HG03139 (cell line): ENCODE results near the gene NGEF.
"Not testable (repeated sequence)": the region's sequence is repeated elsewhere in the genome, so short reads cannot be mapped to it uniquely, and the experiment has no call there.

ENCODE experiments used
- ATAC-seq: cut with Tn5 transposase; IDR thresholded peaks from one replicate; pipeline ENCODE4 v1.9.1; 2021; ENCODE audit not compliant: unreplicated experiment

The NGEF gene

GRCh38 chr2:233023007-233023760 is 10.1 kb upstream of the NGEF start:
- no peak for ATAC-seq

DNA sequence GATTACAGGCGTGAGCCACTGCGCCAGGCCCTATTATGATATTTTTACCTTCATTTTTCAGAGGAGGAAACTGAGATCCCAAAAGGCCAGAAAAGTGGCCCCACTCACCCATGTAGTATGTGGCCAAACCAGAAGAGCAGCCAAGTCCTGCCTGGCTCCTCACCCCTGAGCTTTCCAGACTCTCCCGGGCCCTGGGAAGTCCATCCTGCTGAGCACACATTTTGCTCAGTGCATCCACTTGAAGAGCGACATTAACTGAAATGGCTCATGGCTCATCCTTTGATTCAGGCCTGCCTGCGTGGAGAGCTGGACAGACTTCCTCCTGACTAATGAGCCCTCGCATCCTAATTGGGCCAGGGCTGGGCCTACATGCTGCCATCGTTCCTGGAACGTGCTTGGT is 9.5 kb upstream of the NGEF start:
- no peak for ATAC-seq

- no peak for ATAC-seq
Measured at GRCh38 chr2:233021771-233022170, 8.7 kb upstream of the NGEF start.

DNA sequence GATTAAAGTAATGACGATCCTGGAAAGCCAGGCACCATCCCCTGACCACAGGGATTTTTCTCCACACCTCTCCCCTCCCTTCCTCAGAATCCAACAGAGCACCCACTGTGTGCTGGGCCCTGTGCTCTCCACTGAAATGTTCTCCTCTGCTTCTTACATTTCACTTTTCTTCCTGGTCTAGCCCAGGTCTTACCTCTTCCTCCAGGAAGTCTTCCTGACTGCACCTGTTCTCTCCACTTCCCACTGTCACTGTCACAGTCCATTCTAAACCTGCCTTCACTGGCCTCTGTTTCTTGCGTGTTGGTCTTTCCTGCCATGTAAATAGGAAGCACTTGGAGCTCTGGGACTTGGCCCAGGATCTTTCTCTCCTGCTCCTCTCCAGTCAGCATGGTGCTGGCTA is 7.4 kb upstream of the NGEF start:
- no peak for ATAC-seq

GRCh38 chr2:233019610-233020009 is 6.6 kb upstream of the NGEF start:
- ATAC-seq, result not testable (repeated sequence)

GRCh38 chr2:233017947-233018346 is 4.9 kb upstream of the NGEF start:
- no peak for ATAC-seq

DNA sequence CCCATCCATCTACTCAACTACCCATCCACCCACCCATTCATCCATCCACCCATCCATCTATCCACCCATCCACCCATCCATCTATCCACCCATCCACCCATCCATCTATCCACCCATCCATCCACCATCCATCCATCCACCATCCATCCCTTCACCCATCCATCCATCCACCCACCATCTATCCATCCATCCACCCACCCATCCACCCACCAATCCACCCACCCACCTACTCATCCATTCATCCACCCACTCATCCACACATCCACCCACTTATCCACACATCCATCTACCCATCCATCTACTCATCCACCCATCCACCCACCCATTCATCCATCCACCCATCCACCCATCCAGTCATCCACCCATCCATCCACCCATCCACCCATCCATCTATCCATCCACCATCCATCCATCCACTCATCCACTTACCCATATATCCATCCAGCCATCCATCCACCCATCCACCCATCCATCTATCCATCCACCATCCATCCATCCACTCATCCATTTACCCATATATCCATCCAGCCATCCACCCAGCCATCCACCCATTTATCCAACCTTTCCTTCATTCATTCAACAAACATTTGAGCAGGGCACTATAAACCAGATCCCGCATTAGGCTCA is 2.1 kb upstream of the NGEF start:
- no peak for ATAC-seq

DNA sequence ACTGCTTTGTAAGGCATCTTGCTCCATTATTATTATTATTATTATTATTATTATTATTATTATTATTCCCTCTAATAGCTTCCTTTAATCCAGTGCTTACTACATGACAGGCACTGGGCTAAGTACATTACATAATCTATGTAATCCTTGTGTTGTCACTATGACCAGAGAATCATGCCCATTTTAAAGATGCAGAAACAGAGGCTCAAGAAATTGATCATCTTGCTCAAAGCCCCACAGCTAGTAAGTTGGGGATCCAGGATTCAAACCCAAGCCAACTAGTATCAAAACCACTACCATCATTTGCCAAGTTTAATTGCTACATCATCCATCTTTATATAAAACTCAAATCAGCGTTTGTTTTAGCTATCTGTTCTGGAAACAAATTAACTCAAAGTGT is 594 bp upstream of the NGEF start:
- ATAC-seq, result no peak

DNA sequence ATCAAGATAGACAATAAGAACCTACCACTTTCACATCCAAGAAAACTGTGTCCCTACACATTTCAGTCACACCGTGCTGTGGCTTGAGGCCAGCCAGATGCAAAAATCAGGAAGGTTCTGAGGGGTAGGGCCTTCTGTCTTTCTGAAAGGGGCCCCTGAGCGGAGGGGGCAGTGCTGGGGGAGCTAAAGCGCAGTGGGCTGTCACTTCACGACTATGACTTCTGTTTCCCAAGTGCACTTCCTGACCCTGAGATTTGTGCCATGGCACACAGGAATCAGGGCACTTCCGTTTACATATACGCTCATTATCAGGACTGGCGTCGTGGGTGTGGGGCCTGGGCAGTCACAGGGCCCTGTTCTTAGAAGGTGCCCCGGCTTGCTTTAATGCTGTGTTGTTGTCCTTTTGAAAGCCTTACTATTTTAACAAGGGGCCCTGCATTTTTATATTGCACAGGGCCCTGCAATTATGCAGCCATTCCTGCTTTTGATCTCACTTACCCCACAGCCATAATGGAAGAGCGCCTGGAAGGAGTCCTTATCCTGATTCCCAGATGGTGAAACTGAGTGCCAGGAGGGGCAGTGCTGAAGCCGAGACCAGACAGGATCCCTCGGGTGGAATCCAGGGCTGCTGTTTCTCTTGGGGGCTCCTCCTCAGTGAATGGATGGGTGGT is 620 bp downstream of the NGEF start:
- ATAC-seq, result no peak

GRCh38 chr2:233011702-233012131 is 1.3 kb downstream of the NGEF start:
- no peak for ATAC-seq

DNA sequence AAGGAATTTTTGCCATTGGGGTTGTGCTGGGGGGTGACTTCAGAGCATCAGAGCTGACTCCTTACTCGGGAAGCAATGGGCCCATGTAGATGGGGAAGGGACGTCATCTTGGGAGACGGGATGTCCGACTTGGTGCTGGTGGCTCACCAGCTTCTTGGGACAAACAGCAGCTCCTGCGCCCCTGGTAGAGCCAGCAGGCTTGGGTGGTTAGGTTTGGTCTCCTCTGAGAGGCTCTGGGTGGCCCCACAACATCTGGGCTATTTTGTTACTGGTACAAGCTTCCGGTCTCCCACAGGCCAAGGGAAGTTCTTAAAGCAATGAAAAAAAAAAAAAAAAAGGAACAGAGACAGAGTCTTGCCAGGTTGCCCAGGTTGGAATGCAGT is 1.8 kb downstream of the NGEF start:
- ATAC-seq, result no peak

DNA sequence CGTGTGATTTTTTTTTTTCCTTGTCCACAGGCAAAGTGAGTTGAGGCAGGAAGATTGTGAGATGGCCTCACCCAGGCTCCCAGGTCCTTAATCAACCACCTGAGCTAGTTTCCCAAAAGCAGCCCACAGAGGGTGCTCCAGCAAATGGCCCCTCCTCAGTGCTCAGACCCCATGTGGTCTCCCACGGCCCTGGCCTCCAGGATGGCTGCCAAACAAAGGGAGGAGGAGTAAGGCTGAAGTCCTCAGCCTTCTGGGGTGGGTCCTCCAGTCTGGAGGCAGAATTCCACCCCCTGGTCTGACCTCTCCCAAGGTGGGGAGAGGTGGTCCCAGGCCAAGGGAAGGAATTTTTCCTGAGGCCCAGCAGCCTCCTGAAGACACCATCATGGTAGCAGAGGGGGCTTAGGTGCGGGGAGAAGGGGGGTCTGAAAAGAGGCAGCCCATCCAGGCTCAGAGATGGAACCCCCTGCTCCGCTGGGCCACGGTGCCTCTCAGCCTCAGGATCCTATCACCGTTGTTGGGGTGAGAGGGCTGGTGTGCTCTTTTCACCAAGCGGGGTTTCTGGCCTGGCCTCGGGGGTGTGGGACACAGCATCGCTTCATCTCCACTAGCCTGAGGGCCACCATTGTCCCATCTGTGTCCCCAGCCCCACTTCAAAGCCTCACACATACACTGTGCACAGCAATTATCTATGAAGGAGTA is 2.3 kb downstream of the NGEF start:
- ATAC-seq, result no peak

DNA sequence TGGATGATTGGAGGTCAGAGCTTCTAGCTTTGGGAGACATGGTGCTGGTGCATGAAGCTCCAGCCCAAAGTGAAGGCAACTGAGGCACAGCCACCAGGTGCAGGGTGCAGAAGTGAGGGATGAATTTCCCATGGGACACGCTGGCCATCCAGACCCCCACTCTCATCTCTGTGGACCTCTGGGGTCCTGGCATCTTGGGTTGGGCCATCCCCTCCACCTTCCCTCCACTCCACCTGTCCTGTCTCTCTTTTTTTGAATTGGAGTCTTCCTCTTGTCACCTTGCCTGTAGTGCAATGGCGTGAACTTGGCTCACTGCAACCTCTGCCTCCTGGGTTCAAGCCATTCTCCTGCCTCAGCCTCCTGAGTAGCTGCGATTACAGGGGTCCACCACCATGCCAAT is 3.4 kb downstream of the NGEF start:
- no peak for ATAC-seq

GRCh38 chr2:233007739-233008138 is 5.3 kb downstream of the NGEF start:
- no peak for ATAC-seq

GRCh38 chr2:233007270-233007669 is 5.8 kb downstream of the NGEF start:
- ATAC-seq, result no peak

- no peak for ATAC-seq
Measured at GRCh38 chr2:233006648-233007047, 6.4 kb downstream of the NGEF start.

- no peak for ATAC-seq
Measured at GRCh38 chr2:233005096-233005495, 8.0 kb downstream of the NGEF start.

- ATAC-seq, result no peak
Measured at GRCh38 chr2:233003658-233004555, 9.1 kb downstream of the NGEF start.

GRCh38 chr2:233002829-233003657 is 10.0 kb downstream of the NGEF start:
- ATAC-seq, result no peak
